Ovary (tissue), 9 donors: ENCODE data around the gene OSBPL2. TPM values are rescaled to one million over a fixed set of nuclear protein-coding genes. Genes with fewer than 3 reads are reported as not detected.

Experiments
- DNase-seq, 5 donors: peaks; one replicate each; pipeline ENCODE4 v3.0.0-alpha.2; 2019 to 2020
- H3K27ac ChIP-seq, 2 donors: fragments of 200-600 bp; one replicate each; pipeline versions ENCODE4 v1.5.1 to v1.8.0; 2019 to 2022
- H3K27me3 ChIP-seq: fragments of 200-600 bp; one replicate; pipeline ENCODE4 v1.8.0; 2022
- H3K36me3 ChIP-seq: fragments of 200-600 bp; sonication (generic); one replicate; pipeline ENCODE4 v1.5.1; 2019
- H3K4me1 ChIP-seq: one replicate; pipeline ENCODE4 v1.8.1; 2013; ENCODE audit warnings: mild to moderate bottlenecking, moderate library complexity; ENCODE audit not compliant: insufficient read depth
- H3K4me3 ChIP-seq: fragments of 200-600 bp; sonication (generic); one replicate; pipeline ENCODE4 v1.5.1; 2017
- H3K9me3 ChIP-seq, 2 donors: fragments of 200-600 bp in 1 of 2; sonication (generic) in 1 of 2; one replicate each; pipeline versions ENCODE4 v1.5.1 to v1.8.1; 2013 to 2019; ENCODE audit warnings: mild to moderate bottlenecking in 1 of 2, moderate library complexity in 1 of 2
- CTCF ChIP-seq, 3 donors: fragments of 450-650 bp in 2 of 3; fragments of 200-600 bp in 1 of 3; IDR thresholded peaks; one replicate each; pipeline versions ENCODE4 v1.5.1 to v1.8.0; 2016 to 2022; ENCODE audit warnings: antibody characterized with exemption in 3 of 3, mild to moderate bottlenecking in 1 of 3
- EP300 ChIP-seq: sonication (generic); formaldehyde crosslinking; IDR thresholded peaks from one replicate; pipeline ENCODE4 v1.6.1; 2017; ENCODE audit warnings: antibody characterized with exemption
- POLR2A ChIP-seq: fragments of 450-650 bp; IDR thresholded peaks from one replicate; pipeline ENCODE4 v1.6.1; 2017; ENCODE audit warnings: antibody characterized with exemption, mild to moderate bottlenecking, moderate library complexity
- WGBS, 3 donors: extraction: QIAGEN DNeasy Blood & Tissue Kit in 1 of 3; methylation state at CpG; one replicate each; pipeline versions ENCODE4 v1.1.5 to v1.1.7; 2013 to 2017; 5-methylcytosine and 5-hydroxymethylcytosine counted together
- intact Hi-C, 4 donors: fragments of 100-400 bp; cut with DNase I; formaldehyde crosslinking; loops; one replicate each; pipeline versions ENCODE4 v1.11.0 to v1.15.1; 2022 to 2023
- polyA plus RNA-seq, 2 donors: library from polyadenylated mRNA; stranded (reverse); fragments of 200-250 nt in 1 of 2; fragments of 350-450 nt in 1 of 2; fragmentation: Illumina TruSeq in 1 of 2; extraction: RNeasy Lipid Tissue Mini Kit (QIAGEN cat#74804) in 1 of 2; gene quantifications; one replicate each; pipeline ENCODE4 v1.2.3, GENCODE V29; 2013 to 2014
- total RNA-seq, 7 donors: library from RNA; depleted of rRNA in 2 of 7; stranded (reverse); fragments of >200 nt in 2 of 7; fragmentation: NEBNext Ultra II Directional in 3 of 7; extraction: Animal tissue kit (Norgen Biotek cat#: 25700) in 3 of 7; gene quantifications; one replicate each; pipeline versions ENCODE4 v1.1.0 to v1.2.4, GENCODE V29; 2016 to 2023
- donor health status: DM: no; HTN: no; CAD: no; lungs with moderate emphysema.
- donor health status: DM: no; HTN: no; CAD: no.
- donor health status: Bipolar disorder and iron deficiency.
- donor health status: DM: yes; HTN: yes; CAD: no.
- donor health status: DM: no; HTN: no; CAD: no.
- donor health status: DM: yes; HTN: yes; CAD: no.

The OSBPL2 gene
- total and polyA plus RNA-seq, 9 donors: 14.2 to 42.2 (median 34.4) TPM

- no peaks in the 10 kb centered on the region for H3K27me3 ChIP-seq
- no peak overlapping the region for H3K27ac ChIP-seq
- no peak overlapping the region for H3K4me3 ChIP-seq
- WGBS, 3 donors: 91 to 94% (median 94%) methylated on average over 10 of the region's 10 CpGs
- DNase-seq: peak in 1 of 5 donors; percentile 13
- TF ChIP-seq CTCF (IDR thresholded peaks at IDR 0.05) (no peak), EP300 (no peak), POLR2A (no peak)
- H3K4me1 ChIP-seq: no peaks in the 10 kb centered on the region
- no peaks in the 10 kb centered on the region for H3K9me3 ChIP-seq
- intact Hi-C loops: no loop called here
- H3K36me3 ChIP-seq: no peaks in the 10 kb centered on the region
Measured at GRCh38 chr20:62196286-62196685, 42.0 kb upstream of the OSBPL2 start.

- Histone ChIP-seq H3K9me3 (no peaks in the 10 kb centered on the region), H3K36me3 (no peaks in the 10 kb centered on the region), H3K4me1 (no peaks in the 10 kb centered on the region), H3K27me3 (no peaks in the 10 kb centered on the region), H3K4me3 (no peak overlapping the region), H3K27ac (no peak overlapping the region)
- WGBS, 3 donors: 86 to 97% (median 96%) methylated on average over 9 of the region's 9 CpGs
- TF ChIP-seq EP300: no peak
- no peak for TF ChIP-seq CTCF (IDR thresholded peaks at IDR 0.05)
- no peak for TF ChIP-seq POLR2A
- intact Hi-C loops: no loop called here
- peak in 1 of 5 donors; percentile 7 for DNase-seq
Measured at GRCh38 chr20:62197311-62197710, 41.0 kb upstream of the OSBPL2 start.

GRCh38 chr20:62197801-62198200, 40.5 kb upstream of the OSBPL2 start:
- Histone ChIP-seq H3K4me1 (no peaks in the 10 kb centered on the region), H3K27ac (no peak overlapping the region), H3K27me3 (no peaks in the 10 kb centered on the region), H3K36me3 (no peaks in the 10 kb centered on the region), H3K4me3 (no peak overlapping the region), H3K9me3 (no peaks in the 10 kb centered on the region)
- 92 to 95% (median 93%) methylated on average over 18 of the region's 18 CpGs for WGBS, 3 donors
- TF ChIP-seq EP300: no peak
- TF ChIP-seq CTCF (IDR thresholded peaks at IDR 0.05): no peak
- no peak for TF ChIP-seq POLR2A
- peak in 1 of 5 donors; percentile 26 for DNase-seq
- intact Hi-C loops: no loop called here

GRCh38 chr20:62198496-62198895, 39.8 kb upstream of the OSBPL2 start:
- Histone ChIP-seq H3K4me3 (no peak overlapping the region), H3K9me3 (no peaks in the 10 kb centered on the region), H3K36me3 (no peaks in the 10 kb centered on the region), H3K27ac (no peak overlapping the region), H3K27me3 (no peaks in the 10 kb centered on the region), H3K4me1 (no peaks in the 10 kb centered on the region)
- 86 to 94% (median 92%) methylated on average over 17 of the region's 17 CpGs for WGBS, 3 donors
- TF ChIP-seq EP300 (no peak), POLR2A (no peak), CTCF (IDR thresholded peaks at IDR 0.05) (no peak)
- peak in 1 of 5 donors; percentile 24 for DNase-seq
- intact Hi-C loops: no loop called here

GRCh38 chr20:62198931-62199330, 39.4 kb upstream of the OSBPL2 start:
- H3K4me3 ChIP-seq: no peak overlapping the region
- H3K9me3 ChIP-seq: no peaks in the 10 kb centered on the region
- DNase-seq: peak in 1 of 5 donors; percentile 24
- H3K36me3 ChIP-seq: no peaks in the 10 kb centered on the region
- no peak for TF ChIP-seq POLR2A
- no peak for TF ChIP-seq EP300
- TF ChIP-seq CTCF (IDR thresholded peaks at IDR 0.05): no peak
- H3K4me1 ChIP-seq: no peaks in the 10 kb centered on the region
- intact Hi-C loops: no loop called here
- no peaks in the 10 kb centered on the region for H3K27me3 ChIP-seq
- H3K27ac ChIP-seq: no peak overlapping the region
- 95 to 97% (median 96%) methylated on average over 18 of the region's 18 CpGs for WGBS, 3 donors
